ENCODE measurements around the gene NCAPD3.
A peak's percentile ranks its signal among the peaks of the same experiment; 100 is the strongest.

DNA sequence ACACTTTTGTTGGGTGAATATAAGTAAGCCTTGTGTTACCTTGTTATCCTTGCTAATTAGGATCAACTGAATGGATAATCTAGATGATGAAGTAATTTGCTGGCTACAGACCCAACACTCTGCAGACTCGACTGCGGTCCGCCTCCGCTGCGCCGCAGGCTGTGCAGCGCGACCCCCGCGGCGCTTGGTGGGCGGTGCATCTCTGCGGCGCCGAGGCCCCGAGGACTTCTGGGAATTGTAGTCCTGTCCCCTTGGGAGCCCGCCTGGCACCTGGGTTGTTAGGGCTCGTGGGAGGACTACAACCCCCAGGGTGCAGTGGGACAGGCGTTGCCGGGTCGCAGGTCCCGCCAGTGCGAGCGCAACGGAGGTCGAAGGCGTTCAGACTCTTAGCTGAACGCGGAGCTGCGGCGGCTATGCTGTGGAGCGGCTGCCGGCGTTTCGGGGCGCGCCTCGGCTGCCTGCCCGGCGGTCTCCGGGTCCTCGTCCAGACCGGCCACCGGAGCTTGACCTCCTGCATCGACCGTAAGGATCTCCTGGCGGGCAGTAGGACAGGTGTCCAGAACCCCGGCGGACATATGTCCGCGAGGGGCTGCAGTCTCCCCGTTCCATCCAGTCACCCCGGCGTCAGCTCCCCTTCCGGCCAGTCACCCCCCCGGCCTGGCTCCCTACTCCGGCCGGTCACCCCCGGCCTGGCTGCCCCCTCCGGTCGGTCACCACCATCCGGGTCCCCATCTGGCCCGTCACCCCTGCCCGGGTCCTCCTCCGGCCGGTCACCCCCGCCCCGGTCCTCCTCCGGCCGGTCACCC is 29.6 kb upstream of the NCAPD3 start, which contains the start of the genes ACAD8 and THYN1:
- TF ChIP-seq, protein P1, sequence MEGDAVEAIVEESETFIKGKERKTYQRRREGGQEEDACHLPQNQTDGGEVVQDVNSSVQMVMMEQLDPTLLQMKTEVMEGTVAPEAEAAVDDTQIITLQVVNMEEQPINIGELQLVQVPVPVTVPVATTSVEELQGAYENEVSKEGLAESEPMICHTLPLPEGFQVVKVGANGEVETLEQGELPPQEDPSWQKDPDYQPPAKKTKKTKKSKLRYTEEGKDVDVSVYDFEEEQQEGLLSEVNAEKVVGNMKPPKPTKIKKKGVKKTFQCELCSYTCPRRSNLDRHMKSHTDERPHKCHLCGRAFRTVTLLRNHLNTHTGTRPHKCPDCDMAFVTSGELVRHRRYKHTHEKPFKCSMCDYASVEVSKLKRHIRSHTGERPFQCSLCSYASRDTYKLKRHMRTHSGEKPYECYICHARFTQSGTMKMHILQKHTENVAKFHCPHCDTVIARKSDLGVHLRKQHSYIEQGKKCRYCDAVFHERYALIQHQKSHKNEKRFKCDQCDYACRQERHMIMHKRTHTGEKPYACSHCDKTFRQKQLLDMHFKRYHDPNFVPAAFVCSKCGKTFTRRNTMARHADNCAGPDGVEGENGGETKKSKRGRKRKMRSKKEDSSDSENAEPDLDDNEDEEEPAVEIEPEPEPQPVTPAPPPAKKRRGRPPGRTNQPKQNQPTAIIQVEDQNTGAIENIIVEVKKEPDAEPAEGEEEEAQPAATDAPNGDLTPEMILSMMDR (IDR thresholded peaks at IDR 0.05): no peak
- TF ChIP-seq NR3C1 (CRISPR knock-in tag; conservative IDR thresholded peaks at IDR 0.05; ENCODE audit: low read depth): no peak
- TF ChIP-seq ZNF138 (CRISPR knock-in tag; conservative IDR thresholded peaks at IDR 0.05): no peak
- no peak for TF ChIP-seq NFE2L1 (CRISPR knock-in tag; IDR thresholded peaks at IDR 0.05)
- peak; percentile 73 for TF ChIP-seq SP1 (CRISPR knock-in tag; conservative IDR thresholded peaks at IDR 0.05)
- no peak for TF ChIP-seq NFYB (CRISPR knock-in tag; conservative IDR thresholded peaks at IDR 0.05; ENCODE audit: low read depth)
- TF ChIP-seq ESRRA (CRISPR knock-in tag; IDR thresholded peaks at IDR 0.05; ENCODE audit: borderline replicate concordance): no peak
- peak; percentile 80 for TF ChIP-seq MAX (CRISPR knock-in tag; IDR thresholded peaks at IDR 0.05)
- peak; percentile 66; the same call in 1 of the 2 replicates for TF ChIP-seq TP53 (CRISPR knock-in tag; IDR thresholded peaks at IDR 0.05)
- TF ChIP-seq, protein P2, sequence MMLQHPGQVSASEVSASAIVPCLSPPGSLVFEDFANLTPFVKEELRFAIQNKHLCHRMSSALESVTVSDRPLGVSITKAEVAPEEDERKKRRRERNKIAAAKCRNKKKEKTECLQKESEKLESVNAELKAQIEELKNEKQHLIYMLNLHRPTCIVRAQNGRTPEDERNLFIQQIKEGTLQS (CRISPR knock-in tag; conservative IDR thresholded peaks at IDR 0.05): no peak
- no peak for TF ChIP-seq CREB1 (CRISPR knock-in tag; IDR thresholded peaks at IDR 0.05)
- TF ChIP-seq, protein P3, sequence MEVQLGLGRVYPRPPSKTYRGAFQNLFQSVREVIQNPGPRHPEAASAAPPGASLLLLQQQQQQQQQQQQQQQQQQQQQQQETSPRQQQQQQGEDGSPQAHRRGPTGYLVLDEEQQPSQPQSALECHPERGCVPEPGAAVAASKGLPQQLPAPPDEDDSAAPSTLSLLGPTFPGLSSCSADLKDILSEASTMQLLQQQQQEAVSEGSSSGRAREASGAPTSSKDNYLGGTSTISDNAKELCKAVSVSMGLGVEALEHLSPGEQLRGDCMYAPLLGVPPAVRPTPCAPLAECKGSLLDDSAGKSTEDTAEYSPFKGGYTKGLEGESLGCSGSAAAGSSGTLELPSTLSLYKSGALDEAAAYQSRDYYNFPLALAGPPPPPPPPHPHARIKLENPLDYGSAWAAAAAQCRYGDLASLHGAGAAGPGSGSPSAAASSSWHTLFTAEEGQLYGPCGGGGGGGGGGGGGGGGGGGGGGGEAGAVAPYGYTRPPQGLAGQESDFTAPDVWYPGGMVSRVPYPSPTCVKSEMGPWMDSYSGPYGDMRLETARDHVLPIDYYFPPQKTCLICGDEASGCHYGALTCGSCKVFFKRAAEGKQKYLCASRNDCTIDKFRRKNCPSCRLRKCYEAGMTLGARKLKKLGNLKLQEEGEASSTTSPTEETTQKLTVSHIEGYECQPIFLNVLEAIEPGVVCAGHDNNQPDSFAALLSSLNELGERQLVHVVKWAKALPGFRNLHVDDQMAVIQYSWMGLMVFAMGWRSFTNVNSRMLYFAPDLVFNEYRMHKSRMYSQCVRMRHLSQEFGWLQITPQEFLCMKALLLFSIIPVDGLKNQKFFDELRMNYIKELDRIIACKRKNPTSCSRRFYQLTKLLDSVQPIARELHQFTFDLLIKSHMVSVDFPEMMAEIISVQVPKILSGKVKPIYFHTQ (CRISPR knock-in tag; IDR thresholded peaks at IDR 0.05): no peak
- TF ChIP-seq, protein P4, sequence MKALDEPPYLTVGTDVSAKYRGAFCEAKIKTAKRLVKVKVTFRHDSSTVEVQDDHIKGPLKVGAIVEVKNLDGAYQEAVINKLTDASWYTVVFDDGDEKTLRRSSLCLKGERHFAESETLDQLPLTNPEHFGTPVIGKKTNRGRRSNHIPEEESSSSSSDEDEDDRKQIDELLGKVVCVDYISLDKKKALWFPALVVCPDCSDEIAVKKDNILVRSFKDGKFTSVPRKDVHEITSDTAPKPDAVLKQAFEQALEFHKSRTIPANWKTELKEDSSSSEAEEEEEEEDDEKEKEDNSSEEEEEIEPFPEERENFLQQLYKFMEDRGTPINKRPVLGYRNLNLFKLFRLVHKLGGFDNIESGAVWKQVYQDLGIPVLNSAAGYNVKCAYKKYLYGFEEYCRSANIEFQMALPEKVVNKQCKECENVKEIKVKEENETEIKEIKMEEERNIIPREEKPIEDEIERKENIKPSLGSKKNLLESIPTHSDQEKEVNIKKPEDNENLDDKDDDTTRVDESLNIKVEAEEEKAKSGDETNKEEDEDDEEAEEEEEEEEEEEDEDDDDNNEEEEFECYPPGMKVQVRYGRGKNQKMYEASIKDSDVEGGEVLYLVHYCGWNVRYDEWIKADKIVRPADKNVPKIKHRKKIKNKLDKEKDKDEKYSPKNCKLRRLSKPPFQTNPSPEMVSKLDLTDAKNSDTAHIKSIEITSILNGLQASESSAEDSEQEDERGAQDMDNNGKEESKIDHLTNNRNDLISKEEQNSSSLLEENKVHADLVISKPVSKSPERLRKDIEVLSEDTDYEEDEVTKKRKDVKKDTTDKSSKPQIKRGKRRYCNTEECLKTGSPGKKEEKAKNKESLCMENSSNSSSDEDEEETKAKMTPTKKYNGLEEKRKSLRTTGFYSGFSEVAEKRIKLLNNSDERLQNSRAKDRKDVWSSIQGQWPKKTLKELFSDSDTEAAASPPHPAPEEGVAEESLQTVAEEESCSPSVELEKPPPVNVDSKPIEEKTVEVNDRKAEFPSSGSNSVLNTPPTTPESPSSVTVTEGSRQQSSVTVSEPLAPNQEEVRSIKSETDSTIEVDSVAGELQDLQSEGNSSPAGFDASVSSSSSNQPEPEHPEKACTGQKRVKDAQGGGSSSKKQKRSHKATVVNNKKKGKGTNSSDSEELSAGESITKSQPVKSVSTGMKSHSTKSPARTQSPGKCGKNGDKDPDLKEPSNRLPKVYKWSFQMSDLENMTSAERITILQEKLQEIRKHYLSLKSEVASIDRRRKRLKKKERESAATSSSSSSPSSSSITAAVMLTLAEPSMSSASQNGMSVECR (CRISPR knock-in tag; IDR thresholded peaks at IDR 0.05; ENCODE audit: borderline replicate concordance): no peak; the same call in 1 of the 2 replicates
